Astrocyte of the spinal cord (primary cell): ENCODE measurements around the gene IQSEC2.
A peak's percentile ranks its signal among the peaks of the same experiment; 100 is the strongest.

Source experiments
- DNase-seq: peaks from one replicate; pipeline ENCODE4 v3.0.0; 2011; ENCODE audit warnings: low read depth, low spot score
- H3K4me3 ChIP-seq: 2 replicates; pipeline ENCODE4 v1.5.1; 2011; ENCODE audit warnings: low read depth, mild to moderate bottlenecking, low read length, moderate library complexity
- in situ Hi-C: cut with HindIII; loops from 2 replicates; pipeline ENCODE4 v1.10.0; 2017; ENCODE audit warnings: low sequenced_read_pairs
- TF ChIP-seq, protein P1 (sequence below): IDR thresholded peaks from 2 replicates; pipeline ENCODE4 v1.5.1; 2012; ENCODE audit warnings: low read depth, mild to moderate bottlenecking, low read length, inconsistent platforms

IQSEC2 gene

DNA sequence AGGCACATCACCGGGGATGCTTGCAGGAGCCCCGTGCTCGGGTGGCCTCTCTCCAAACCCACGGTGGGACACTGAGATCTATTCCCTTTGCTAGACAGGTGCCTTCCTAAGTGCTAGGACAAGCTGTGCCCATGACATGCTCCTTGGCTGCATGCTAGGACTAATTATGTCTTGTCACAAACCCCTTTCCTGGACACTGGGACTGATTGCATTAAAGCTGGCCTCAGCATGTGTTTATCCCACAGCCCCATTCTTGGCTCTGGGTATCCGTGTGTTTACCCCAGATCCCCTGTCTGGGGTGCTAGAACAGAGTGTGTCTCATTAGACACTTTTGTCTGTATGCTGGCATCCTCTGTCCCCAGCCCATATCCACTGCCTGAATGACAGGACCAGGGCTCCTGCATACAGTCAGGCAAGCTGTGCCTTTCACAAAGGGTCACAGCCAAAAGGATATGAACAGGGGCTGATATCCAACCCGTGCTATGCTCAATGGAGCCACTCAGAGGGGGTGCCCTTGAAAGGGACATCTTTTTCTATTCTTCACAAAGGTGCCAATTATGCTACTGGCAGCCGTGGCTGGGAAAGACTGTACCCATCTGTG lies 9.2 kb upstream of the IQSEC2 start:
- in situ Hi-C loops, result no loop called here
- H3K4me3 ChIP-seq, result no peak overlapping the region
- TF ChIP-seq, protein P1, sequence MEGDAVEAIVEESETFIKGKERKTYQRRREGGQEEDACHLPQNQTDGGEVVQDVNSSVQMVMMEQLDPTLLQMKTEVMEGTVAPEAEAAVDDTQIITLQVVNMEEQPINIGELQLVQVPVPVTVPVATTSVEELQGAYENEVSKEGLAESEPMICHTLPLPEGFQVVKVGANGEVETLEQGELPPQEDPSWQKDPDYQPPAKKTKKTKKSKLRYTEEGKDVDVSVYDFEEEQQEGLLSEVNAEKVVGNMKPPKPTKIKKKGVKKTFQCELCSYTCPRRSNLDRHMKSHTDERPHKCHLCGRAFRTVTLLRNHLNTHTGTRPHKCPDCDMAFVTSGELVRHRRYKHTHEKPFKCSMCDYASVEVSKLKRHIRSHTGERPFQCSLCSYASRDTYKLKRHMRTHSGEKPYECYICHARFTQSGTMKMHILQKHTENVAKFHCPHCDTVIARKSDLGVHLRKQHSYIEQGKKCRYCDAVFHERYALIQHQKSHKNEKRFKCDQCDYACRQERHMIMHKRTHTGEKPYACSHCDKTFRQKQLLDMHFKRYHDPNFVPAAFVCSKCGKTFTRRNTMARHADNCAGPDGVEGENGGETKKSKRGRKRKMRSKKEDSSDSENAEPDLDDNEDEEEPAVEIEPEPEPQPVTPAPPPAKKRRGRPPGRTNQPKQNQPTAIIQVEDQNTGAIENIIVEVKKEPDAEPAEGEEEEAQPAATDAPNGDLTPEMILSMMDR, result no peak
- no peak for DNase-seq

DNA sequence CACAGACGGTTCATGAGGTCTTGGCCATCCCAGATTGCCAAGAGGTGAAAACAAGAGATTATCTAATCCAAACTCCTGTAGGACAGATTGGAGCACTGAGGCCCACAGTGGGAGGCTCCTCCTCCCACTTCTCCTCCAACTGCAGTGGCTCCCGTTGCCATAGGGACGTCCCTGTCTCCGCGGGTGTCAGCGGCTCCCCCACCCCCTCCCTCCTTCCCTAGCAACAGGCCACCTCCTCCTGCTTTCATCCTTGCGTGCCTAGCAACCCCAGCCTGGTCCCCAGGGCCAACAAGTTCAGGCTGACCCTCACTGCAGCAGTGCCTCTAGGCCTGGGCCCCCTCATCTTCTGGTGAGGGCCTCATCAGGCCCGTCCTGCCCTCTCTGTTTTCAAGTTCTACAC lies 6.8 kb upstream of the IQSEC2 start:
- in situ Hi-C loops, result no loop called here
- peak; percentile 23 for DNase-seq
- no peak overlapping the region for H3K4me3 ChIP-seq
- TF ChIP-seq, protein P1, result no peak

DNA sequence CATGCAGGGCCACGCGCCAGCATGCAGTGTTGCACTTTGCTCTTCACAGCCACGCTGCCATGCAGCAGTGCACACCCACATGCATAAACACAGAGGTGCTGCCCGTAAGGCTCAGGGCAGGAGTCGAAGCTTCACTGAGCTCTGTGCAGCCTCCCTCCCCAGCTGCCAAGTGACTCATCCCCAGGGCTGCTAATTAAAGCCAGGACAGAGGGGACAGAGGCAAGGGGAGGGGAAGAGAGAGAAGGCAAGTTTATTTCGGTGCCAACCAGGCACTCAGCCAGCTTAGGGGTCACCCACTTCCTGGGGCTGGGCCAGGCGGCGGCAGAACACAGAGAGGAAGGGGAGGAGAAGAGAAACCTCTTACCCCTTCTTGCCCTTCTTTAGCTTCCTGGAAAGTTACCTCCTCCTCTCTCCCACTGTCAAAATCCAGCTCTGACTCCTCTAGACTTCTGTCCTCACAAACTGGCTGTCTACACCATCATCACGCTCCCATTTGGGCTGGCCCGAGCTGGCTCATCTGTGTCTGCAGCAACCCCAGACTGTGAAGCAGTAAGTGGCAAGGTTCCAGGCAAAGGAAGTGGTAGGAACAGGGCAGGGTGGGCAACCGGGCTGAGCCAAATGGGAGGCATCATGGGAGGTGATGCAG lies 6.2 kb upstream of the IQSEC2 start:
- no peak overlapping the region for H3K4me3 ChIP-seq
- TF ChIP-seq, protein P1, result no peak
- DNase-seq, result peak; percentile 70
- in situ Hi-C loops, result no loop called here

DNA sequence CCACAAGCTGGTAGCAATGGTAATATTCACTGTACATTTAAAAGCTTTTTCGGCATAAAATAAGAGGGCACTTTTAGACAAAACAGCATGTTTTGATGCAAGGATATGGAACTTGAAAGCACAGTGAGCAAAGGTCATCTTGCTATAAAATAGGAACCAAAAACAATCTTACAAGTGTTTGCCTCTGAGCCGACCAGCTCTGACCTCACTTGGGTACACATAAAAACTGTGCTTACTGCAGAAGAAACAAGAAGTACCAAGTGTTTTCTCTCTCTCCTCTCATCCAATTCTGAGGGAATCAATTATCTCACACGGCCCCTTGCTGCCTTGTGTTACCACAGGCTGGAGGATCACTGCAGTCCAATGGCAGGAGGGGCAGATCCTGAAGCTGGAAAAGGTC lies 4.8 kb upstream of the IQSEC2 start:
- no peak overlapping the region for H3K4me3 ChIP-seq
- DNase-seq, result no peak
- TF ChIP-seq, protein P1, result no peak
- in situ Hi-C loops, result no loop called here

DNA sequence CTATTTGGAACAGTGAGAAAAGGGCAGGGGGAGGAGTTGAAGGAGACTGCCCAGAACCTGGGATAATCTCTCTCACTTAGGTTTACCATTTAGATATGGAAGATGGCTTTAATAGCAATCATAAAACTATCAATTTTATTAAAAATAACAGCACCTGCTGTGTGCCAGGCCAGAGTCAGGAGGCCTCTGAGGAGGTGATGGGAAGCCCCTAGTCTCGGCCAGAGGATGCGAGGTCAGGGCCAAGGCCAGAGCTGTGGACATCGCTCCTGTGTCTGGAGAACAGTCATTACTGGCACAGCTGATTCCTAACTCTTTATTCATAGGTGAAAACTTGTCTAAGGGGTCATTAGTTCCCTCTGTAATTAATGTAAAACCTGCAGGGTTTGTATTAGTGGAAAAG lies 4.2 kb upstream of the IQSEC2 start:
- TF ChIP-seq, protein P1, result no peak
- in situ Hi-C loops, result no loop called here
- no peak for DNase-seq
- no peak overlapping the region for H3K4me3 ChIP-seq

DNA sequence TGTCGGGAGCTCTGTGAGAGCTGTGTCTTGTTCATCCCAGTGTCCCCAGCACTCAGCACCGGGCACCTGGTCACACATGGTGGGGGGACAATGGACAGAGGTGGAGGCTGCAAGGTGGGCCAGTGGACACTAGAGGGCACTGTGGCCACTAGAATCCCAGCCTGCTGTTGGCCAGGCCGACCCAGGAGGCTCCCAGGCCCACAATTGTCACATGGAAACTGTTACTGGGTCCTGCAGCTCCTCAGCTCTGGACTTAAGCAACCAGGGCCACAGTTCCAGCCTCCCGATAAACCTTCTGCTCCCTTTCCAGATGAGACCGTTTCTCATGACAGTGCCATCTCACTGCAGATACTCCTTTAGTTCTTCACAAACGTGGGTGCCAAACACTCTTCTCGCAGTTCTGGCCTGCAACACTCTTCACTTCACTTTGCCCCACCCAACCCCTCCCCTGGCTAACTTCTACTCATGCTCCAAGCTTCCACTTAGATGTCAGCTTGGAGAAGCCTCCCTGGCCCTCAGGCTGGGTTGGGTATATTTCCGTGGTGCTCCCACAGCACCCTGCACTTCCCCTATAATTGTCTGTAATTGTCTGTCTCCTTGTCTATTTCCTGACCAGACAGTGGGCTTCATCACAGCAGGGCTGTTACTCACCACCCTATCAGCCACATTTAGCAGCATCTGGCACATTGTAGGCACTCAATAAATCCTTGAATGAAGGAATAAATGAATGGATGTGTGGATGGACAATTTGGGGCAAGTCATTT lies 3.5 kb upstream of the IQSEC2 start:
- H3K4me3 ChIP-seq, result no peak overlapping the region
- TF ChIP-seq, protein P1, result peak; percentile 95
- peak; percentile 26 for DNase-seq
- in situ Hi-C loops, result no loop called here
